GM23338 (cell line): ENCODE results near the gene ATXN7. TPM values are rescaled to one million over a fixed set of nuclear protein-coding genes. Genes with fewer than 3 reads are reported as not detected.

Experiments used
- ATAC-seq: fragments of 200-7000 bp; cut with Tn5 transposase; 3 replicates; pipeline ENCODE4 v1.9.1; 2020
- DNase-seq: peaks from one replicate; pipeline ENCODE4 v3.0.0-alpha.2; 2015; ENCODE audit warnings: low spot score
- H2AFZ ChIP-seq: fragments of 200-600 bp; sonication (generic); 2 replicates; pipeline ENCODE4 v1.8.0; 2016; ENCODE audit warnings: antibody characterized with exemption, mild to moderate bottlenecking, moderate library complexity
- H3F3A ChIP-seq: fragments of 200-600 bp; sonication (generic); replicated peaks from 2 replicates; pipeline ENCODE4 v1.8.0; 2017; ENCODE audit warnings: antibody characterized with exemption, mixed run types, low read depth
- H3K27ac ChIP-seq: fragments of 200-600 bp; sonication (generic); 2 replicates; pipeline ENCODE4 v1.6.1; 2016; ENCODE audit warnings: low read depth
- H3K27me3 ChIP-seq: fragments of 200-600 bp; sonication (generic); 2 replicates; pipeline ENCODE4 v1.8.0; 2016; ENCODE audit warnings: mild to moderate bottlenecking, mixed run types, moderate library complexity; ENCODE audit not compliant: insufficient read depth
- H3K36me3 ChIP-seq: fragments of 200-600 bp; sonication (generic); 2 replicates; pipeline ENCODE4 v1.8.0; 2016; ENCODE audit warnings: mild to moderate bottlenecking; ENCODE audit not compliant: insufficient read depth
- H3K4me1 ChIP-seq: fragments of 200-600 bp; sonication (generic); 2 replicates; pipeline ENCODE4 v1.8.0; 2016; ENCODE audit warnings: mild to moderate bottlenecking, moderate library complexity; ENCODE audit not compliant: insufficient read depth
- H3K4me2 ChIP-seq: fragments of 200-600 bp; sonication (generic); 2 replicates; pipeline ENCODE4 v1.7.1; 2017; ENCODE audit warnings: mixed run types
- H3K4me3 ChIP-seq: fragments of 200-600 bp; sonication (generic); 2 replicates; pipeline ENCODE4 v1.6.1; 2016; ENCODE audit warnings: mixed run types
- H3K79me2 ChIP-seq: fragments of 200-600 bp; sonication (generic); replicated peaks from 2 replicates; pipeline ENCODE4 v1.8.0; 2017; ENCODE audit warnings: mild to moderate bottlenecking; ENCODE audit not compliant: insufficient read depth
- H3K9me2 ChIP-seq: fragments of 200-600 bp; sonication (generic); 2 replicates; pipeline ENCODE4 v1.8.0; 2017; ENCODE audit not compliant: insufficient read depth
- H4K20me1 ChIP-seq: fragments of 200-600 bp; sonication (generic); replicated peaks from 2 replicates; pipeline ENCODE4 v1.8.0; 2017; ENCODE audit warnings: mild to moderate bottlenecking; ENCODE audit not compliant: insufficient read depth
- H3K27ac Mint-ChIP-seq: 2 replicates; pipeline ENCODE4 v1.8.0; 2020; ENCODE audit warnings: inconsistent platforms, mild to moderate bottlenecking, moderate library complexity, mixed read lengths
- H3K27me3 Mint-ChIP-seq: 3 replicates; pipeline ENCODE4 v1.8.0; 2022; ENCODE audit warnings: low read depth, mild to moderate bottlenecking, moderate library complexity, mixed read lengths, inconsistent platforms; ENCODE audit not compliant: insufficient read depth, poor library complexity
- H3K36me3 Mint-ChIP-seq: 3 replicates; pipeline ENCODE4 v1.8.0; 2021; ENCODE audit warnings: low read depth, mild to moderate bottlenecking, inconsistent platforms, moderate library complexity, mixed read lengths
- H3K4me1 Mint-ChIP-seq: 3 replicates; pipeline ENCODE4 v1.8.0; 2020; ENCODE audit warnings: mild to moderate bottlenecking, inconsistent platforms, mixed read lengths
- H3K4me3 Mint-ChIP-seq: 3 replicates; pipeline ENCODE4 v1.8.0; 2021; ENCODE audit warnings: moderate library complexity, mild to moderate bottlenecking, inconsistent platforms, mixed read lengths
- H3K9me3 Mint-ChIP-seq: 3 replicates; pipeline ENCODE4 v1.8.0; 2020; ENCODE audit warnings: moderate library complexity, mild to moderate bottlenecking, inconsistent platforms, mixed read lengths
- CREB1 ChIP-seq: fragments of 250-450 bp; sonication (Bioruptor Pico); IDR thresholded peaks from 2 replicates; pipeline ENCODE4 v1.5.0; 2020; ENCODE audit warnings: low read depth, mild to moderate bottlenecking, moderate library complexity
- EZH2 ChIP-seq: fragments of 200-600 bp; sonication (generic); IDR thresholded peaks from one replicate; pipeline ENCODE4 v1.8.0; 2017; ENCODE audit warnings: antibody characterized with exemption, mild to moderate bottlenecking, low read depth; ENCODE audit not compliant: unreplicated experiment
- EZH2phosphoT487 ChIP-seq: fragments of 200-600 bp; sonication (generic); IDR thresholded peaks from one replicate; pipeline ENCODE4 v1.8.1; 2018; ENCODE audit warnings: antibody characterized with exemption; ENCODE audit not compliant: unreplicated experiment
- JUNB ChIP-seq: IDR thresholded peaks from one replicate; pipeline ENCODE4 v1.6.1; 2016; ENCODE audit warnings: antibody characterized with exemption; ENCODE audit not compliant: unreplicated experiment
- NANOG ChIP-seq: IDR thresholded peaks from 2 replicates; pipeline ENCODE4 v1.6.1; 2016; ENCODE audit warnings: antibody characterized with exemption, borderline replicate concordance
- POLR2AphosphoS5 ChIP-seq: IDR thresholded peaks from 2 replicates; pipeline ENCODE4 v1.6.1; 2016; ENCODE audit warnings: antibody characterized with exemption, low read depth
- REST ChIP-seq: IDR thresholded peaks from one replicate; pipeline ENCODE4 v1.6.1; 2018; ENCODE audit warnings: antibody characterized with exemption; ENCODE audit not compliant: unreplicated experiment
- STAT1 ChIP-seq: IDR thresholded peaks from one replicate; pipeline ENCODE4 v1.6.1; 2016; ENCODE audit warnings: antibody characterized with exemption; ENCODE audit not compliant: unreplicated experiment
- ZNF114 ChIP-seq: fragments of 250-450 bp; sonication (Bioruptor Pico); IDR thresholded peaks from 2 replicates; pipeline ENCODE4 v1.5.0; 2020; ENCODE audit warnings: mild to moderate bottlenecking, moderate library complexity
- ZNF331 ChIP-seq: fragments of 250-450 bp; sonication (Bioruptor Pico); IDR thresholded peaks from 2 replicates; pipeline ENCODE4 v1.5.0; 2020; ENCODE audit warnings: low read depth, mild to moderate bottlenecking, moderate library complexity
- polyA plus RNA-seq: library from polyadenylated mRNA; unstranded; fragments of >200 nt; fragmentation: Nextera tagmentation; extraction: Ambion mirVana; gene quantifications from 2 replicates; pipeline ENCODE4 v1.2.1, GENCODE V29; 2016
- total RNA-seq: library from RNA; depleted of rRNA; stranded (reverse); fragments of >200 nt; shearing (Covaris generic); gene quantifications from 2 replicates; pipeline ENCODE4 v1.2.3, GENCODE V29; 2014
- TF ChIP-seq, protein P1 (sequence below): fragments of 250-450 bp; sonication (Bioruptor Pico); IDR thresholded peaks from 2 replicates; pipeline ENCODE4 v1.5.0; 2020; ENCODE audit warnings: mild to moderate bottlenecking, moderate library complexity
- TF ChIP-seq, protein P2 (sequence below): IDR thresholded peaks from 2 replicates; pipeline ENCODE4 v1.6.1; 2016; ENCODE audit warnings: antibody characterized with exemption
- TF ChIP-seq, protein P3 (sequence below), 2 experiments: fragments of 200-600 bp in 1 of 2; sonication (generic) in 1 of 2; conservative IDR thresholded peaks; 2 replicates each; pipeline versions ENCODE4 v1.5.1 to v1.6.1; 2016 to 2017; ENCODE audit warnings: antibody characterized with exemption in 2 of 2, low read depth in 2 of 2, mild to moderate bottlenecking in 2 of 2, moderate library complexity in 1 of 2

ATXN7 gene
- total and polyA plus RNA-seq, 2 experiments from 2014 or later, result 4.0 to 17.2 TPM

DNA sequence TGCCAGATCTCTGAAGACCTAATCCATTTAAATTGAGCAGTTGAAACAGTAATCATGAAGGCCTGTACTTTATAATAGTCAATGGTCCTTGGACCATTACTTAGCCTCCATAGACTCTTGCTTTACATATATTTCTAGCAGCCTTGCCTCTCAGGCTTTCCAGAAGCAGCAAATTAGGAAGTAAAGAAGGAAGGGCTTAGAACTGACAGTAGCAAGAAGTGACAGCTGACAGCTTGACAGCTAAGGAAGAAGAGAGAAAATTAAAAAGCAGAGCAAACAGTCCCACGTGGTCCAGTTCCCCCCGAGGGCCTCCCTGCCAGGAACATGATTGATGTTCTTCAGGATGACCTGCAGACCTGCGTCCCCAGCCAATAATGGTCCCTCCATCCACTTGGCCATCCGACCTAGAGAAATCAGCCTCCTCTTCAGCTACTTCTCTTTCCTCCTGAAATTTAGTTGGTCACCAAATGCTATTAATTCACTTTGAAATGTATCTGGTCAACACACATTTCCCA lies 174.6 kb downstream of the ATXN7 start:
- H2AFZ ChIP-seq, result no peak overlapping the region
- Mint-ChIP-seq H3K9me3 (no peaks in the 10 kb centered on the region), H3K4me1 (no peaks in the 10 kb centered on the region), H3K36me3 (no peaks in the 10 kb centered on the region), H3K27me3 (peaks cover 3% of the 10 kb centered on the region), H3K4me3 (no peak overlapping the region), H3K27ac (no peak overlapping the region)
- H3F3A ChIP-seq, result no peaks in the 10 kb centered on the region
- DNase-seq (no peak), ATAC-seq (no peak)
- H3K4me3 ChIP-seq, result no peak overlapping the region
- H3K27ac ChIP-seq, result no peak overlapping the region
- no peaks in the 10 kb centered on the region for H3K27me3 ChIP-seq
- H3K4me2 ChIP-seq, result no peak overlapping the region
- no peaks in the 10 kb centered on the region for H3K79me2 ChIP-seq
- H3K36me3 ChIP-seq, result no peaks in the 10 kb centered on the region
- no peaks in the 10 kb centered on the region for H4K20me1 ChIP-seq
- no peaks in the 10 kb centered on the region for H3K4me1 ChIP-seq
- TF ChIP-seq, protein P1, sequence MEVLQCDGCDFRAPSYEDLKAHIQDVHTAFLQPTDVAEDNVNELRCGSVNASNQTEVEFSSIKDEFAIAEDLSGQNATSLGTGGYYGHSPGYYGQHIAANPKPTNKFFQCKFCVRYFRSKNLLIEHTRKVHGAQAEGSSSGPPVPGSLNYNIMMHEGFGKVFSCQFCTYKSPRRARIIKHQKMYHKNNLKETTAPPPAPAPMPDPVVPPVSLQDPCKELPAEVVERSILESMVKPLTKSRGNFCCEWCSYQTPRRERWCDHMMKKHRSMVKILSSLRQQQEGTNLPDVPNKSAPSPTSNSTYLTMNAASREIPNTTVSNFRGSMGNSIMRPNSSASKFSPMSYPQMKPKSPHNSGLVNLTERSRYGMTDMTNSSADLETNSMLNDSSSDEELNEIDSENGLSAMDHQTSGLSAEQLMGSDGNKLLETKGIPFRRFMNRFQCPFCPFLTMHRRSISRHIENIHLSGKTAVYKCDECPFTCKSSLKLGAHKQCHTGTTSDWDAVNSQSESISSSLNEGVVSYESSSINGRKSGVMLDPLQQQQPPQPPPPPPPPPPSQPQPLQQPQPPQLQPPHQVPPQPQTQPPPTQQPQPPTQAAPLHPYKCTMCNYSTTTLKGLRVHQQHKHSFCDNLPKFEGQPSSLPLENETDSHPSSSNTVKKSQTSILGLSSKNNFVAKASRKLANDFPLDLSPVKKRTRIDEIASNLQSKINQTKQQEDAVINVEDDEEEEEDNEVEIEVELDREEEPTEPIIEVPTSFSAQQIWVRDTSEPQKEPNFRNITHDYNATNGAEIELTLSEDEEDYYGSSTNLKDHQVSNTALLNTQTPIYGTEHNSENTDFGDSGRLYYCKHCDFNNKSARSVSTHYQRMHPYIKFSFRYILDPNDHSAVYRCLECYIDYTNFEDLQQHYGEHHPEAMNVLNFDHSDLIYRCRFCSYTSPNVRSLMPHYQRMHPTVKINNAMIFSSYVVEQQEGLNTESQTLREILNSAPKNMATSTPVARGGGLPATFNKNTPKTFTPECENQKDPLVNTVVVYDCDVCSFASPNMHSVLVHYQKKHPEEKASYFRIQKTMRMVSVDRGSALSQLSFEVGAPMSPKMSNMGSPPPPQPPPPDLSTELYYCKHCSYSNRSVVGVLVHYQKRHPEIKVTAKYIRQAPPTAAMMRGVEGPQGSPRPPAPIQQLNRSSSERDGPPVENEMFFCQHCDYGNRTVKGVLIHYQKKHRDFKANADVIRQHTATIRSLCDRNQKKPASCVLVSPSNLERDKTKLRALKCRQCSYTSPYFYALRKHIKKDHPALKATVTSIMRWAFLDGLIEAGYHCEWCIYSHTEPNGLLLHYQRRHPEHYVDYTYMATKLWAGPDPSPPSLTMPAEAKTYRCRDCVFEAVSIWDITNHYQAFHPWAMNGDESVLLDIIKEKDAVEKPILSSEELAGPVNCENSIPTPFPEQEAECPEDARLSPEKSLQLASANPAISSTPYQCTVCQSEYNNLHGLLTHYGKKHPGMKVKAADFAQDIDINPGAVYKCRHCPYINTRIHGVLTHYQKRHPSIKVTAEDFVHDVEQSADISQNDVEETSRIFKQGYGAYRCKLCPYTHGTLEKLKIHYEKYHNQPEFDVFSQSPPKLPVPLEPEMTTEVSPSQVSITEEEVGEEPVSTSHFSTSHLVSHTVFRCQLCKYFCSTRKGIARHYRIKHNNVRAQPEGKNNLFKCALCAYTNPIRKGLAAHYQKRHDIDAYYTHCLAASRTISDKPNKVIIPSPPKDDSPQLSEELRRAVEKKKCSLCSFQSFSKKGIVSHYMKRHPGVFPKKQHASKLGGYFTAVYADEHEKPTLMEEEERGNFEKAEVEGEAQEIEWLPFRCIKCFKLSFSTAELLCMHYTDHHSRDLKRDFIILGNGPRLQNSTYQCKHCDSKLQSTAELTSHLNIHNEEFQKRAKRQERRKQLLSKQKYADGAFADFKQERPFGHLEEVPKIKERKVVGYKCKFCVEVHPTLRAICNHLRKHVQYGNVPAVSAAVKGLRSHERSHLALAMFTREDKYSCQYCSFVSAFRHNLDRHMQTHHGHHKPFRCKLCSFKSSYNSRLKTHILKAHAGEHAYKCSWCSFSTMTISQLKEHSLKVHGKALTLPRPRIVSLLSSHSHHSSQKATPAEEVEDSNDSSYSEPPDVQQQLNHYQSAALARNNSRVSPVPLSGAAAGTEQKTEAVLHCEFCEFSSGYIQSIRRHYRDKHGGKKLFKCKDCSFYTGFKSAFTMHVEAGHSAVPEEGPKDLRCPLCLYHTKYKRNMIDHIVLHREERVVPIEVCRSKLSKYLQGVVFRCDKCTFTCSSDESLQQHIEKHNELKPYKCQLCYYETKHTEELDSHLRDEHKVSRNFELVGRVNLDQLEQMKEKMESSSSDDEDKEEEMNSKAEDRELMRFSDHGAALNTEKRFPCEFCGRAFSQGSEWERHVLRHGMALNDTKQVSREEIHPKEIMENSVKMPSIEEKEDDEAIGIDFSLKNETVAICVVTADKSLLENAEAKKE (CRISPR knock-in tag), result no peak
- TF ChIP-seq POLR2AphosphoS5, result no peak
- TF ChIP-seq REST, result no peak
- TF ChIP-seq, protein P2, sequence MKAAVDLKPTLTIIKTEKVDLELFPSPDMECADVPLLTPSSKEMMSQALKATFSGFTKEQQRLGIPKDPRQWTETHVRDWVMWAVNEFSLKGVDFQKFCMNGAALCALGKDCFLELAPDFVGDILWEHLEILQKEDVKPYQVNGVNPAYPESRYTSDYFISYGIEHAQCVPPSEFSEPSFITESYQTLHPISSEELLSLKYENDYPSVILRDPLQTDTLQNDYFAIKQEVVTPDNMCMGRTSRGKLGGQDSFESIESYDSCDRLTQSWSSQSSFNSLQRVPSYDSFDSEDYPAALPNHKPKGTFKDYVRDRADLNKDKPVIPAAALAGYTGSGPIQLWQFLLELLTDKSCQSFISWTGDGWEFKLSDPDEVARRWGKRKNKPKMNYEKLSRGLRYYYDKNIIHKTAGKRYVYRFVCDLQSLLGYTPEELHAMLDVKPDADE, result no peak
- TF ChIP-seq NANOG, result no peak
- TF ChIP-seq JUNB, result no peak
- TF ChIP-seq CREB1, result no peak
- no peak for TF ChIP-seq EZH2
- TF ChIP-seq ZNF114 (CRISPR knock-in tag), result no peak
- no peak for TF ChIP-seq EZH2phosphoT487
- TF ChIP-seq STAT1, result no peak
- TF ChIP-seq, protein P3, sequence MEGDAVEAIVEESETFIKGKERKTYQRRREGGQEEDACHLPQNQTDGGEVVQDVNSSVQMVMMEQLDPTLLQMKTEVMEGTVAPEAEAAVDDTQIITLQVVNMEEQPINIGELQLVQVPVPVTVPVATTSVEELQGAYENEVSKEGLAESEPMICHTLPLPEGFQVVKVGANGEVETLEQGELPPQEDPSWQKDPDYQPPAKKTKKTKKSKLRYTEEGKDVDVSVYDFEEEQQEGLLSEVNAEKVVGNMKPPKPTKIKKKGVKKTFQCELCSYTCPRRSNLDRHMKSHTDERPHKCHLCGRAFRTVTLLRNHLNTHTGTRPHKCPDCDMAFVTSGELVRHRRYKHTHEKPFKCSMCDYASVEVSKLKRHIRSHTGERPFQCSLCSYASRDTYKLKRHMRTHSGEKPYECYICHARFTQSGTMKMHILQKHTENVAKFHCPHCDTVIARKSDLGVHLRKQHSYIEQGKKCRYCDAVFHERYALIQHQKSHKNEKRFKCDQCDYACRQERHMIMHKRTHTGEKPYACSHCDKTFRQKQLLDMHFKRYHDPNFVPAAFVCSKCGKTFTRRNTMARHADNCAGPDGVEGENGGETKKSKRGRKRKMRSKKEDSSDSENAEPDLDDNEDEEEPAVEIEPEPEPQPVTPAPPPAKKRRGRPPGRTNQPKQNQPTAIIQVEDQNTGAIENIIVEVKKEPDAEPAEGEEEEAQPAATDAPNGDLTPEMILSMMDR (conservative IDR thresholded peaks at IDR 0.05; ENCODE audit: low read depth in 2 of 2), result no peak
- no peak for TF ChIP-seq ZNF331 (CRISPR knock-in tag)
- no peaks in the 10 kb centered on the region for H3K9me2 ChIP-seq
